Transverse colon (tissue), 4 donors: ENCODE results near the gene TRABD2A. TPM values are rescaled to one million over a fixed set of nuclear protein-coding genes. Genes with fewer than 3 reads are reported as not detected.
"Not testable (repeated sequence)": the region's sequence is repeated elsewhere in the genome, so short reads cannot be mapped to it uniquely, and the experiment has no call there.

Source experiments
- DNase-seq: peaks from one replicate; pipeline ENCODE4 v3.0.0-alpha.2; 2019
- H3K27ac ChIP-seq, 4 donors: fragments of 200-600 bp; sonication (generic); 2 replicates each; pipeline ENCODE4 v1.5.1; 2016 to 2018; ENCODE audit warnings: inconsistent platforms in 4 of 4
- H3K27me3 ChIP-seq: fragments of 200-600 bp; sonication (generic); 2 replicates; pipeline ENCODE4 v1.5.1; 2017; ENCODE audit warnings: inconsistent platforms
- H3K36me3 ChIP-seq, 4 donors: fragments of 200-600 bp; sonication (generic); 2 replicates each; pipeline ENCODE4 v1.5.1; 2017 to 2019; ENCODE audit warnings: inconsistent platforms in 4 of 4
- H3K4me1 ChIP-seq, 4 donors: fragments of 200-600 bp; sonication (generic); 2 replicates each; pipeline ENCODE4 v1.5.1; 2017 to 2020; ENCODE audit warnings: inconsistent platforms in 4 of 4
- H3K4me3 ChIP-seq, 4 donors: fragments of 200-600 bp; sonication (generic); 1 replicate in 1 of 4; 2 replicates in 3 of 4; pipeline versions ENCODE4 v1.5.1 to v1.6.1; 2017 to 2019; ENCODE audit warnings: inconsistent platforms in 4 of 4
- H3K9me3 ChIP-seq, 2 donors: fragments of 200-600 bp; sonication (generic); 2 replicates each; pipeline ENCODE4 v1.5.1; 2017 to 2019; ENCODE audit warnings: inconsistent platforms in 2 of 2
- EP300 ChIP-seq: sonication (generic); formaldehyde crosslinking; IDR thresholded peaks from one replicate; pipeline ENCODE4 v1.6.1; 2017; ENCODE audit warnings: antibody characterized with exemption, low read depth
- POLR2A ChIP-seq: fragments of 450-650 bp; IDR thresholded peaks from one replicate; pipeline ENCODE4 v1.6.1; 2016; ENCODE audit warnings: antibody characterized with exemption, mild to moderate bottlenecking, moderate library complexity
- POLR2AphosphoS5 ChIP-seq, 3 donors: sonication (generic); formaldehyde crosslinking; IDR thresholded peaks; one replicate each; pipeline ENCODE4 v1.6.1; 2016; ENCODE audit warnings: antibody characterized with exemption in 3 of 3
- WGBS, 2 donors: methylation state at CpG; one replicate each; pipeline ENCODE4 v1.1.5; 2018; ENCODE audit warnings: low coverage in 1 of 2; 5-methylcytosine and 5-hydroxymethylcytosine counted together
- in situ Hi-C, 4 donors: fragments of 200-750 bp; cut with MboI; loops; one replicate each; pipeline versions ENCODE4 v1.15.0 to v1.15.1; 2017; ENCODE audit warnings: low sequenced_read_pairs in 3 of 4, low pct_ligation_motif_present in 1 of 4, low pct_unique_long_range_greater_than_20kb in 1 of 4
- intact Hi-C: fragments of 100-400 bp; cut with DNase I; formaldehyde crosslinking; loops from one replicate; pipeline ENCODE4 v1.15.1; 2023; ENCODE audit warnings: low total_unique reads
- total RNA-seq, 4 donors: library from RNA; depleted of rRNA; stranded (reverse); fragments of >200 nt; gene quantifications; one replicate each; pipeline ENCODE4 v1.1.0, GENCODE V29; 2016
- TF ChIP-seq, protein P1 (sequence below), 5 experiments: fragments of 200-600 bp in 3 of 5; fragments of 450-650 bp in 2 of 5; sonication (generic) in 3 of 5; IDR thresholded peaks; 1 replicate in 2 of 5; 2 replicates in 3 of 5; pipeline ENCODE4 v1.5.1; 2016 to 2017; ENCODE audit warnings: antibody characterized with exemption in 5 of 5, inconsistent platforms in 3 of 5, mild to moderate bottlenecking in 2 of 5, moderate library complexity in 1 of 5

TRABD2A gene
- total RNA-seq, 4 donors from 2014 or later = 21.3 to 230 (median 76.5) TPM

DNA sequence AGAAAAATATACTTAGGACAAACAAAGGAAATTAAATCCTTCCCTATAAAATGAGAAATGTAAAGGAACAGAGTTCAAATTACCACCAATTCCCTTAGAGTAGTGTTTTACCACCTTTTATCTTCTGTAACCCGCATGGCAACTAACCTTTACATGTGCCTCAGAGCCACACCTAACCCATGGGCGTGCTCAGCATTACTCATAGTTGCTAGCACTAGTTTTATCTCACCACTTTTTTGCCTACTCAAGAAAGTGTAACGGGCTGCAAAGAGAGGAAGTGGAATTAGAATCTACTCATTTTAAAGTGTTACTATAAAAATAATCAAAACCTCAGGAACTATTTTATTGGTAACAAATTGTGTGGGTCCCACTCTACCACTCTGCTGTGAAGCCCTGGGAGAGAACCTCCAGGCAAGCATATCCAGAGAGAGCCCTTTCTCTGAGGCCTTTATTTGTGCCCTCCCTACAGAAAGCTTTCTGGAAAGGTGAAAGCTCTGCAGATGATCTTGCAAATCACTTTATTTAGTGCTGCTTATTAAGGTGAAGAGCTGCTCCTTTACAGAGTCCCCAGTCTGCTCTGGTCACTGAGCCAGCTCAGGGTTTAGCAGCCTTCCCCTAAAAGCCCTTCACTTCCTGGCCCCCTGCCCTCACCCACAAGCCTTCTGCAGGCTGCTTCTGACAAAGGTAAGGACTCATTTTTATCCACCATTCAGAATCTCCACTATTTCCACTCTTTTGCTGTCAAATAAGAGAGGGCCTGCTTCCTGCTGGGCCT, 98.8 kb downstream of the TRABD2A start:
- Histone ChIP-seq H3K27ac (peak overlapping the region; percentile 77 to 85 (median 81)), H3K9me3 (no peaks in the 10 kb centered on the region), H3K4me3 (no peak overlapping the region), H3K4me1 (peaks cover 5 to 35% (median 18%) of the 10 kb centered on the region in 4 donors), H3K36me3 (no peaks in the 10 kb centered on the region), H3K27me3 (no peaks in the 10 kb centered on the region)
- DNase-seq = peak; percentile 76
- intact Hi-C loops (no loop called here), in situ Hi-C loops (no loop called here)
- peak; percentile 35 to 66 (median 45) for TF ChIP-seq POLR2AphosphoS5 (IDR thresholded peaks at IDR 0.05)
- no peak for TF ChIP-seq POLR2A
- TF ChIP-seq EP300 = no peak
- WGBS, 2 donors = 36 to 38% methylated on average over 3 of the region's 3 CpGs

DNA sequence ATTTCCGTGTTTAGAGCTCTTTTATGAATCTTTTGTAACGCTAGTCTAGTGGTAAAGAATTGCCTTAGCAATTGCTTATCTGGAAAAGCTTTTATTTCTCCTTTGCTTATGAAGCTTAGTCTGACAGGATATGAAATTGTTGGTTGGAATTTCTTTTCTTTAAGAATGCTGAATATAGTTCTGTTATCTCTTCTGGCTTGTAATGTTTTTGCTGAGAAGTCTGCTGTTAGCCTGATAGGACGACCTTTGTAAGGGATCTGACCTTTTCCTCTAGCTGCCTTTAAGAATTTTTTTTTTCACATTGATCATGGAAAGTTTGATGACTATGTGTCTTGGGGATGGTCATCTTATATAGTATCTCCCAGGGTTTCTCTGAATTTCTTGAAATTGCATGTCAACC, 101.1 kb downstream of the TRABD2A start:
- no peak for DNase-seq
- intact Hi-C loops = no loop called here
- 79 to 93% methylated on average over 3 of the region's 3 CpGs for WGBS, 2 donors

DNA sequence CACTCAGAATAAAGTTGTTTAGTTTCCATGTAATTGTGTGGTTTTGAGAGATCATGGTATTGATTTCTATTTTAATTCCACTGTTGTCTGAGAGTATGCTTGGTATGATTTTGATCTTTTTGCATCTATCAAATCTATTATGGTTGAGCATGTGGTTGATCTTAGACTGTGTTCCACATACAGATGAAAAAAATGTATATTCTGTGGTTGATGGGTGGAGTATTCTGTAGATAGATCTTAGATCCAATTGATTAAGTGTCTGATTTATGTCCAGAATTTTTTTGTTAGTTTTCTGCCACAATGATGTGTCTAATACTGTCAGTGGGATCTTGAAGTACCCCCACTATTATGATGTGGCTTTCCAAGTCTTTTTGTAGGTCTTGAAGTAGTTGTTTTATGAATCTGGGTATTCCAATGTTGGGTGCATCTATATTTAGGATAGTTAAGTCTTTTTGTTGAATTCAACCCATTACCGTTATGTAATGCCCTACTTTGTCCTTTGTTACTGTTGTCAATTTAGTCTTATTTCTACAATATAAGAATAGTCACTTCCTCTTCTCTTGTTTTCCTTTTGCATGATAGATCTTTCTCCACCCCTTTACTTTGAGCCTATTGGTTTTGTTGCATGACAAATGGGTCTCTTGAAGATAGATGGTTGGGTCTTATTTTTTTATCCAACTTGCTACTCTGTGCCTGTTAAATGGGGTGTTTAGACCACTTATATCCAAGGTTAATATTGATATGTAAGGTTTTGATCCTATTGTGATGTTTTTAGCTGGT, 101.8 kb downstream of the TRABD2A start:
- Histone ChIP-seq H3K4me3 (no peak overlapping the region), H3K27me3 (no peaks in the 10 kb centered on the region), H3K36me3 (no peaks in the 10 kb centered on the region), H3K4me1 (peaks cover 5 to 32% (median 18%) of the 10 kb centered on the region in 4 donors), H3K27ac (no peak overlapping the region), H3K9me3 (peaks cover 8 to 11% of the 10 kb centered on the region in 2 donors)
- DNase-seq = no peak
- 83 to 96% methylated on average over 1 of the region's 1 CpG for WGBS, 2 donors
- TF ChIP-seq, protein P1, sequence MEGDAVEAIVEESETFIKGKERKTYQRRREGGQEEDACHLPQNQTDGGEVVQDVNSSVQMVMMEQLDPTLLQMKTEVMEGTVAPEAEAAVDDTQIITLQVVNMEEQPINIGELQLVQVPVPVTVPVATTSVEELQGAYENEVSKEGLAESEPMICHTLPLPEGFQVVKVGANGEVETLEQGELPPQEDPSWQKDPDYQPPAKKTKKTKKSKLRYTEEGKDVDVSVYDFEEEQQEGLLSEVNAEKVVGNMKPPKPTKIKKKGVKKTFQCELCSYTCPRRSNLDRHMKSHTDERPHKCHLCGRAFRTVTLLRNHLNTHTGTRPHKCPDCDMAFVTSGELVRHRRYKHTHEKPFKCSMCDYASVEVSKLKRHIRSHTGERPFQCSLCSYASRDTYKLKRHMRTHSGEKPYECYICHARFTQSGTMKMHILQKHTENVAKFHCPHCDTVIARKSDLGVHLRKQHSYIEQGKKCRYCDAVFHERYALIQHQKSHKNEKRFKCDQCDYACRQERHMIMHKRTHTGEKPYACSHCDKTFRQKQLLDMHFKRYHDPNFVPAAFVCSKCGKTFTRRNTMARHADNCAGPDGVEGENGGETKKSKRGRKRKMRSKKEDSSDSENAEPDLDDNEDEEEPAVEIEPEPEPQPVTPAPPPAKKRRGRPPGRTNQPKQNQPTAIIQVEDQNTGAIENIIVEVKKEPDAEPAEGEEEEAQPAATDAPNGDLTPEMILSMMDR (IDR thresholded peaks at IDR 0.05) = no peak
- no peak for TF ChIP-seq POLR2AphosphoS5 (IDR thresholded peaks at IDR 0.05)
- no peak for TF ChIP-seq EP300
- TF ChIP-seq POLR2A = no peak
- in situ Hi-C loops (no loop called here), intact Hi-C loops (no loop called here)

More for the DNA sequence above, 101.1 kb downstream of the TRABD2A start:
- H3K27me3 ChIP-seq = no peaks in the 10 kb centered on the region
- TF ChIP-seq POLR2A (no peak), EP300 (no peak), POLR2AphosphoS5 (IDR thresholded peaks at IDR 0.05) (no peak)
- TF ChIP-seq, protein P1 (IDR thresholded peaks at IDR 0.05) = no peak
- H3K4me1 ChIP-seq = peaks cover 5 to 35% (median 18%) of the 10 kb centered on the region in 4 donors
- H3K4me3 ChIP-seq = no peak overlapping the region
- no peaks in the 10 kb centered on the region for H3K36me3 ChIP-seq
- peaks cover 5 to 8% of the 10 kb centered on the region in 2 donors for H3K9me3 ChIP-seq
- no peak overlapping the region for H3K27ac ChIP-seq
- in situ Hi-C loops = no loop called here

GRCh38 chr2:84776011-84776410, 104.9 kb downstream of the TRABD2A start:
- in situ Hi-C loops (no loop called here), intact Hi-C loops (no loop called here)
- Histone ChIP-seq H3K4me1 (peaks cover 0 to 4% (median under 1%) of the 10 kb centered on the region in 4 donors), H3K4me3 (no peak overlapping the region), H3K27ac (no peak overlapping the region), H3K27me3 (no peaks in the 10 kb centered on the region), H3K36me3 (no peaks in the 10 kb centered on the region), H3K9me3 (peaks cover 22 to 26% of the 10 kb centered on the region in 2 donors)
- WGBS, 2 donors = 56 to 80% methylated on average over 1 of the region's 1 CpG
- DNase-seq = no peak
- TF ChIP-seq, protein P1 (IDR thresholded peaks at IDR 0.05) = no peak
- TF ChIP-seq POLR2AphosphoS5 (IDR thresholded peaks at IDR 0.05) = no peak
- TF ChIP-seq POLR2A = no peak
- no peak for TF ChIP-seq EP300

DNA sequence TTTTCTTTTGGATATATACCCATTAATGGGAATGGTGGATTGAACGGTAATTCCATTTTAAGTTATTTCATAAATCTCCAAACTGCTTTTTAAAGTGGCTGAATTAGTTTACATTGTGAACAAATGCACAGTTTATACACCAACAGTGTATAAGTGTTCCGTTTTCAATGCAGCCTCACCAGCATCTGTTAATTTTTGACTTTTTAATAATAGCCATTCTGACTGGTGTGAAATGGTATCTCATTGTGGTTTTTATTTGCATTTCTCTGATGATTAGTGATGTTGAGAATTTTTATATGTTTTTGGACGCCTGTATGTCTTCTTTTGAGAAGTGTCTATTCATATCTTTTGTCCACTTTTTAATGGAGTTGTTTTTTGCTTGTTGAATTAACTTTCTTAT, 107.3 kb downstream of the TRABD2A start:
- H3K4me1 ChIP-seq, in situ Hi-C loops, H3K27ac ChIP-seq, H3K36me3 ChIP-seq, intact Hi-C loops, H3K27me3 ChIP-seq, H3K4me3 ChIP-seq, DNase-seq: not testable (repeated sequence)
- 76 to 89% methylated on average over 3 of the region's 3 CpGs for WGBS, 2 donors
- peaks cover 26 to 33% of the 10 kb centered on the region in 2 donors for H3K9me3 ChIP-seq
